Mononuclear cell (primary cell): ENCODE data around the gene TANGO6. TPM values are rescaled to one million over a fixed set of nuclear protein-coding genes. Genes with fewer than 3 reads are reported as not detected.
"Not testable (repeated sequence)": the region's sequence is repeated elsewhere in the genome, so short reads cannot be mapped to it uniquely, and the experiment has no call there.

Experiments
- H3K27me3 ChIP-seq: 2 replicates; pipeline ENCODE4 v1.6.0; 2011; ENCODE audit warnings: low read length, control low read depth; ENCODE audit not compliant: insufficient read depth
- H3K4me1 ChIP-seq: 2 replicates; pipeline ENCODE4 v1.5.1; 2011; ENCODE audit warnings: mild to moderate bottlenecking, low read length, control low read depth; ENCODE audit not compliant: insufficient read depth
- H3K4me3 ChIP-seq: 2 replicates; pipeline ENCODE4 v1.5.1; 2011; ENCODE audit warnings: mild to moderate bottlenecking, low read length, moderate library complexity
- H3K9me3 ChIP-seq: 2 replicates; pipeline ENCODE4 v1.5.1; 2011; ENCODE audit warnings: low read depth, mild to moderate bottlenecking, control low read depth, low read length
- total RNA-seq: library from RNA; depleted of rRNA; stranded (reverse); fragments of >200 nt; gene quantifications from one replicate; pipeline ENCODE4 v1.2.3, GENCODE V29; 2012

The TANGO6 gene
- total RNA-seq, 1 donor = 15.2 TPM

DNA sequence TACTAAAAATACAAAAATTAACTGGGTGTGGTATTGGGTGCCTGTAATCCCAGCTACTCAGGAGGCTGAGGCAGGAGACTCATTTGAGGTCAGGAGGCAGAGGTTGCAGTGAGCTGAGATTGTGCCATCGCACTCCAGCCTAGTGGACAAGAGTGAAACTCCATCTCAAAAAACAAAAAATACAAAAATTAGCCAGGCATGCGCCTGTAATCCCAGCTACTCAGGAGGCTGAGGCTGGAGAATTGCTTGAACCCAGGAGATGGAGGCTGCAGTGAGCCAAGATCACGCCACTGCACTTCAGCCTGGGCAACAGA is 208.1 kb downstream of the TANGO6 start:
- not testable (repeated sequence) for H3K9me3 ChIP-seq, H3K27me3 ChIP-seq, H3K4me1 ChIP-seq, H3K4me3 ChIP-seq

- H3K27me3 ChIP-seq = no peaks in the 10 kb centered on the region
- H3K4me1 ChIP-seq = no peaks in the 10 kb centered on the region
- no peaks in the 10 kb centered on the region for H3K9me3 ChIP-seq
- no peak overlapping the region for H3K4me3 ChIP-seq
Measured at GRCh38 chr16:69055008-69055407, 211.7 kb downstream of the TANGO6 start.

GRCh38 chr16:69055980-69056379 is 212.6 kb downstream of the TANGO6 start:
- H3K27me3 ChIP-seq = no peaks in the 10 kb centered on the region

DNA sequence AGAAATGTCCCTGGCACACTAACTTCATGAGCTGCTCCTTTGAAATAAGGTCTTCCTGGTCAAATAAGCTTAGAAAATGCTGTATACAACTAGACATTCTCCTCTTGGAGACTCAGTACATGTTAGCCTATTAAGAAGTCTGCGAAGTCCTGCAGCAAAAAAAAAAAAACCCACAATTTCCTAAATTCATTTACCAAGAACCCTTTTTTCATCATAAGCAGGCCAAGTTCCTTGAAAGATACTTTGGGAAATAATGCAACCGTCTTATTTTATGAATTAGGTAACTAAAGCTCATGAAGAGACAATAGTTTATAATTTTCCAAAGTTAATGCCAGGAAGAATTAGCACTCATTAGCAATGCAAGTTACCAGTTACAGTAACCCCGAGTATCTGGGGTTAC is 213.1 kb downstream of the TANGO6 start:
- Histone ChIP-seq H3K9me3 (no peaks in the 10 kb centered on the region), H3K27me3 (no peaks in the 10 kb centered on the region), H3K4me3 (no peak overlapping the region), H3K4me1 (no peaks in the 10 kb centered on the region)

More at GRCh38 chr16:69055980-69056379, 212.6 kb downstream of the TANGO6 start:
- no peaks in the 10 kb centered on the region for H3K4me1 ChIP-seq
- H3K9me3 ChIP-seq = no peaks in the 10 kb centered on the region
- no peak overlapping the region for H3K4me3 ChIP-seq

DNA sequence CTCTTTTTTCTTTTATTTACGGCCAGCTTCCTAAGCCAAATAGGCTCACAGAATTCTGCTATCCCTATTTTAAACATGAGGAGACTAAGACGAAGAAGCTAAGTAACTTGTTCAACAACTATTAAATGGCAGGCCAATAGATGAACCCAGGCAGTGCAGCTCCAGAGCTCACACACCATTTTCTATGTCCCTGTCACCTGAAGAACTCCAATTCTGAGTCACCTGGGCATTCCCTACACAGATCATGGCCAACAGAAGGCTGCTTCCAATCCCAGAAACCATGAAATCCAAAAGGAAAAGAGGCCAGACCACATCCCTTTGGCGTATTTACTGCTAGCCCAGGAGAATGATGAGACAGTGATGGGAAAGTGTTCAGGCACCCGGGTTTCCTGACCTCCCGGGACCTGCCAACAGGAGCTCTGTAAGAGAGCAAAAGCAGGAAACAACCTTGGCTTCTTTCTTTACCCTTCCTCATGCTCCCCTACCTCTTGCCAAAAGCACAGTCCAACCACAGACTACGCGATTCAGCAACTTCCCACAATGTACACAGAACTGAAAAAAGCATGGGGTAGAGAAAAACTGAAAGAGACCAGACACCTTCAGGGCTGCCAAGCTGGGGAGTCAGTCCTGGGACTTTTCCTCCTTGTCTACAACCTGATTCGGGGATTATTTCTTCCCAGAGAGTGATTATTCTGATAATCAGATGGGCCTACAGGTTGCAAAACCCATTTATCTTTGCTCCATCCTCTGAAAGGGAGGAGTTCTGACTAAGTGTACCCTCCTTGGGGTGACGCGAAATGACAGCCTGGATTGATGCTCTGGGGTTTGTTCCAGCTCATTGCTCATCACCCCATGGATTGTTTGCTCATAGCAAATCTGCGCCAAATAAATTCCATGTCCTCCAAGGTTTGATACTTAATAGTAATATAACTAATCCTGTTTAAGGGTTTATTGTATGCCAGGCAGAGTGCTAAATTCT is 214.4 kb downstream of the TANGO6 start:
- H3K9me3 ChIP-seq = no peaks in the 10 kb centered on the region
- H3K27me3 ChIP-seq = no peaks in the 10 kb centered on the region
- H3K4me3 ChIP-seq = no peak overlapping the region
- H3K4me1 ChIP-seq = no peaks in the 10 kb centered on the region

DNA sequence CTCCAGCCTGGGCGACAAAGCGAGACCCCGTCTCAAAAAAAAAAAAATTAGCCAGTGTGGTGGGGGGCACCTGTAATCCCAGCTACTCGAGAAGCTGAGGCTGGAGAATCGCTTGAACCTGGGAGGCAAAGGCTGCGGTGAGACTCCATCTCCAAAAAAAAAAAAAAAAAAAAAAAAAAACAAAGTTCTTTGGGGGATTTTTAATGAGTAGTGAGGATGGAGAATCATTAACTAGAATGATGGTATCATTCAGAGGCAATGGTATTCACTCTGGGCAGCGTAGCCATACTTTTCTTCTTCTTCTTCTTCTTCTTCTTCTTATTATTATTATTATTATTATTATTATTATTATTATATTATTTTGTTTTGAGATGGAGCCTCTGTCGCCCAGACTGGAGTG is 220.2 kb downstream of the TANGO6 start:
- H3K4me1 ChIP-seq, H3K27me3 ChIP-seq, H3K4me3 ChIP-seq, H3K9me3 ChIP-seq: not testable (repeated sequence)

DNA sequence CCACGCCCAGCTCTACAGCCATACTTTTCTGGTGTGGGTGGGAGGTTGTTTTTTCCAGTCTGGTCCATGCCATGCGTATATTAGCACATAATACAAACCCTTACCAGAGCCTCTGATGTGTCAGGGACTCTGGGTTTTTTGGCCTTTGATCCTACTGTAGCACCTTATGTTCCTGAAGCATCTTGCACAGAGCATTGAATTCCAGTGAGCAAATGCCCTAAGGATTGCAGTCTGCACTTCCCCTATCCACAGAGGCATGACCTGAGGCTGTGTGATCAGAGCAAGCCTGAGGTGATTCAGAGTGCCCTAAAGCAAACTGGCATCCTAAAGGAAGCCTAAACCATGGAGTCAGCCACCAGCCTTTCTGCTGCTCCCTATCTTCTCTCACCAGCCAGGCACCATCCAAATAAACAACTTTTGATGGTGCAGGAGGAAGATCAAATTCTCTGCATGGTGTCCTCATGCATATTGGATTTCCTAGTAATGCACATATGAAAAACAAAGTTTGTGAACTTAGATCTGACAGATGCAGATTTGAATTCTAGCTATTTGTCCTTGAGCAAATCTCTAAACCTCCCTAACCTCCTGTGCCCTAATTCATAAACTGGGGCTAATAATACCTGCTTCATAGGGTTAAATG is 220.9 kb downstream of the TANGO6 start:
- no peaks in the 10 kb centered on the region for H3K27me3 ChIP-seq
- H3K4me1 ChIP-seq = no peaks in the 10 kb centered on the region
- H3K4me3 ChIP-seq = no peak overlapping the region
- H3K9me3 ChIP-seq = no peaks in the 10 kb centered on the region

DNA sequence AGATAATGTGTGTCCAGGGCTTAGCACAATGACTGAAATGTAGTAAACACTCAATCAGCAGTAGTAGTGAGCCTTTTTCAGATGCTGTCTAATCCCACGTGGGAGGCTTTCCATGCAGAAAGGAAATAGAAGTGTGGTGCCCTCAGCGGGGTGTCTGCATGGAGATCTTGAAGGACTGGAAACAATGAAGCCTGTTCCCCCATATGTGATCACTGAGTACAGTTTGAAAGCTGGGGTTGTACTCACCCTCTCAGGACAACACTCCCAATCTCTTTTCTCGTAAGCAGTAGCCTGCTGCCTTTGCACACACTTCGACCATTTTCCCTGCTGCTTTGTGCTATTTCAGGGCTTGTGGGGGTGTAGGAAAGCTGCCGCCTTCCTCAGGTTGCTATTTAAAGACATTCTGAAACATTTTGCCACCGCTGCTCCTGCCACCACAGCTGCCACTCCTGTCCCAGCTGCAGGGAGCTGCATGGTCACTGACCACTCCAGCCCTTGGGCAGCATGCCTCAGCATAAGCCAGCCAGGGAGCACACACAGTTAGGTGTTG is 221.5 kb downstream of the TANGO6 start:
- Histone ChIP-seq H3K4me1 (no peaks in the 10 kb centered on the region), H3K27me3 (no peaks in the 10 kb centered on the region), H3K4me3 (no peak overlapping the region), H3K9me3 (no peaks in the 10 kb centered on the region)

- H3K27me3 ChIP-seq = no peaks in the 10 kb centered on the region
- no peaks in the 10 kb centered on the region for H3K9me3 ChIP-seq
- no peak overlapping the region for H3K4me3 ChIP-seq
- no peaks in the 10 kb centered on the region for H3K4me1 ChIP-seq
Measured at GRCh38 chr16:69069504-69069903, 226.2 kb downstream of the TANGO6 start.

- Histone ChIP-seq H3K4me3 (no peak overlapping the region), H3K27me3 (no peaks in the 10 kb centered on the region), H3K9me3 (no peaks in the 10 kb centered on the region), H3K4me1 (no peaks in the 10 kb centered on the region)
Measured at GRCh38 chr16:69071036-69071435, 227.7 kb downstream of the TANGO6 start.

- no peak overlapping the region for H3K4me3 ChIP-seq
- H3K9me3 ChIP-seq = no peaks in the 10 kb centered on the region
- no peaks in the 10 kb centered on the region for H3K4me1 ChIP-seq
- H3K27me3 ChIP-seq = no peaks in the 10 kb centered on the region
Measured at GRCh38 chr16:69072640-69072974, 229.3 kb downstream of the TANGO6 start.

DNA sequence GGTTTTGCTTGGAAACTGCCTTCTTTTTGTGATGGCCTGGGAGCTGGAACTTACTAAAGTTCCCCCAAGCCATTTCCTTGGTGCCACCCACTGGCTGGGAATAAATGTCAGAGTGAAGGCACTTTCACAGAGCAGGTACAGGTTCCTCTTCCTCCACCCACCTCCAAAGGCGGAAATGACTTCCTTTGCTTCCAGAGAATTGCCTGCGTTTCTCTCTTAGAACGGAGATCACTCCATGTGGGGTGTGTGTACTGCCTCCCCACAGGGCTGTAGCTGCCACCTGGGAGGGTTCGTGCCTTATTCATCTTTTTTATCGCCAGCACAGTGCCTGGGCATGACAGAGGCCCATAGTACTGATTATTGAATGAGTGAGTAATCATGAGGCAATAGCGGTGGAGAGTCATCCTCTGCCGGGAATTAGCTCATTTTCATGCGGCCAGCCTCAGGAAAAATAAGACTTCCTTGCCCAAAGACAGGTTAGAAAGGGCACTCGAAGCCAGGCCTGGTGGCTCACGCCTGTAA is 229.9 kb downstream of the TANGO6 start:
- H3K27me3 ChIP-seq = no peaks in the 10 kb centered on the region
- H3K4me1 ChIP-seq = no peaks in the 10 kb centered on the region
- H3K4me3 ChIP-seq = no peak overlapping the region
- no peaks in the 10 kb centered on the region for H3K9me3 ChIP-seq

- Histone ChIP-seq H3K4me3 (no peak overlapping the region), H3K4me1 (no peaks in the 10 kb centered on the region), H3K9me3 (no peaks in the 10 kb centered on the region), H3K27me3 (no peaks in the 10 kb centered on the region)
Measured at GRCh38 chr16:69077251-69077650, 233.9 kb downstream of the TANGO6 start.

GRCh38 chr16:69078073-69078472 is 234.7 kb downstream of the TANGO6 start:
- H3K4me1 ChIP-seq = no peaks in the 10 kb centered on the region
- no peaks in the 10 kb centered on the region for H3K9me3 ChIP-seq
- H3K27me3 ChIP-seq = no peaks in the 10 kb centered on the region
- no peak overlapping the region for H3K4me3 ChIP-seq

DNA sequence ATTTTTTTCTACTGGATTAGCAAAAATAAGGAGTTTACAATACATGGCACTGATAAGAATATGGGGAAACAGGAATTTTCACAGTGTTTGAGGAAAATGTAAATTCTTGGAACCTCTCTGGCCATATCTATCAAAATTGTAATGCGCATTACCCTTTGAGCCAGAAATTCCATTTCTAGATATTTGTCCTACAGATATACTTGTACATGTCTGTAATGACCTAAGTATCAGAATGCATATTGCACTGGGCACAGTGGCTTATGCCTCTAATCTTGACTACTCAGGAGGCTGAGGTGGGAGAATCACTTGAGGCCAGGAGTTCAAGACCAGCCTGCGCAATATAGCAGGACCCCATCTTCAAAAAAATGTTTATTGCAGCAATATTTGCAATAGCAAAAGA is 236.4 kb downstream of the TANGO6 start:
- no peaks in the 10 kb centered on the region for H3K27me3 ChIP-seq
- H3K9me3 ChIP-seq = no peaks in the 10 kb centered on the region
- H3K4me1 ChIP-seq = no peaks in the 10 kb centered on the region
- H3K4me3 ChIP-seq = no peak overlapping the region
